Measurements from ENCODE around the gene ABCB8. TPM values are rescaled to one million over a fixed set of nuclear protein-coding genes. Genes with fewer than 3 reads are reported as not detected.

Gene ABCB8
- total and polyA plus RNA-seq, 2 donors (not counting 3 experiments of a cell fraction or from before 2014, with no cell fraction given): 38.0 to 46.3 TPM

- no peaks in the 10 kb centered on the region for H4K20me1 ChIP-seq (replicated peaks; ENCODE audit: control insufficient read depth, extremely low read depth, insufficient read depth, low read length)
- no peaks in the 10 kb centered on the region for H3K27me3 ChIP-seq (ENCODE audit: control insufficient read depth in 2 of 2, insufficient read depth in 2 of 2, low read length in 2 of 2)
- no peak overlapping the region for H3K9ac ChIP-seq (replicated peaks; ENCODE audit: extremely low read depth, insufficient read depth, low read length)
- H3K79me2 ChIP-seq (ENCODE audit: control insufficient read depth, insufficient read depth, low read length): peaks cover 16% of the 10 kb centered on the region
- FAIRE-seq (no peak), DNase-seq (ENCODE audit: low read depth, low spot score) (no peak)
- ChIA-PET CTCF (no interaction called here), POLR2A (no interaction called here)
- no TSS peak for BruUV-seq (replicated peaks)
- no peak overlapping the region for H2AFZ ChIP-seq (ENCODE audit: low read depth, low read length)
- H3K9me3 ChIP-seq (replicated peaks; ENCODE audit: control insufficient read depth, insufficient read depth, low read length): no peaks in the 10 kb centered on the region
- intact Hi-C loops (cut with micrococcal nuclease): no loop called here
- no peaks in the 10 kb centered on the region for H3K9me1 ChIP-seq (replicated peaks; ENCODE audit: control insufficient read depth, extremely low read depth, insufficient read depth, low read length)
- H3K4me2 ChIP-seq (ENCODE audit: insufficient read depth, low read length): no peak overlapping the region
- no peak overlapping the region for H3K27ac ChIP-seq (ENCODE audit: insufficient read depth, low read depth, low read length)
- dilution Hi-C loops (cut with MboI; ENCODE audit: extremely low pct_ligation_motif_present, low sequenced_read_pairs): no loop called here
- H3K4me3 ChIP-seq (replicated peaks in 1 of 3; ENCODE audit: insufficient read depth in 1 of 3, low read depth in 1 of 3, low read length in 3 of 3): no peak overlapping the region
- no peak for TF ChIP-seq CTCF (IDR thresholded peaks at IDR 0.05; ENCODE audit: extremely low read depth in 1 of 2, insufficient read depth in 1 of 2, low read depth in 1 of 2, low read length in 2 of 2)
- H3K4me1 ChIP-seq (ENCODE audit: control insufficient read depth, extremely low read depth, insufficient read depth, low read length): peaks cover 26% of the 10 kb centered on the region
- no peaks in the 10 kb centered on the region for H3K36me3 ChIP-seq (ENCODE audit: control insufficient read depth in 2 of 2, extremely low read depth in 1 of 2, insufficient read depth in 2 of 2, low read length in 2 of 2)
Measured at GRCh38 chr7:151056283-151056665, 28.0 kb downstream of the ABCB8 start.

GRCh38 chr7:151056666-151057505 lies 28.6 kb downstream of the ABCB8 start:
- no peaks in the 10 kb centered on the region for H4K20me1 ChIP-seq (replicated peaks; ENCODE audit: control insufficient read depth, extremely low read depth, insufficient read depth, low read length)
- DNase-seq (ENCODE audit: low read depth, low spot score) (no peak), FAIRE-seq (no peak)
- H3K9me3 ChIP-seq (replicated peaks; ENCODE audit: control insufficient read depth, insufficient read depth, low read length): no peaks in the 10 kb centered on the region
- ChIA-PET CTCF (interaction anchor here (1.0 kb wide), 1 partner anchor 94 kb away, joined by 3 read pairs; no protein-coding TSS in a partner anchor), POLR2A (no interaction called here)
- peak overlapping the region; percentile 81 for H2AFZ ChIP-seq (ENCODE audit: low read depth, low read length)
- no peaks in the 10 kb centered on the region for H3K27me3 ChIP-seq (ENCODE audit: control insufficient read depth in 2 of 2, insufficient read depth in 2 of 2, low read length in 2 of 2)
- peaks cover 29% of the 10 kb centered on the region for H3K4me1 ChIP-seq (ENCODE audit: control insufficient read depth, extremely low read depth, insufficient read depth, low read length)
- dilution Hi-C loops (cut with MboI; ENCODE audit: extremely low pct_ligation_motif_present, low sequenced_read_pairs) (no loop called here), intact Hi-C loops (cut with micrococcal nuclease) (no loop called here)
- H3K36me3 ChIP-seq (ENCODE audit: control insufficient read depth in 2 of 2, extremely low read depth in 1 of 2, insufficient read depth in 2 of 2, low read length in 2 of 2): no peaks in the 10 kb centered on the region
- H3K27ac ChIP-seq (ENCODE audit: insufficient read depth, low read depth, low read length): no peak overlapping the region
- BruUV-seq (replicated peaks): no TSS peak
- peak overlapping the region; percentile 28 to 69 (median 48) for H3K4me3 ChIP-seq (replicated peaks in 1 of 3; ENCODE audit: insufficient read depth in 1 of 3, low read depth in 1 of 3, low read length in 3 of 3)
- TF ChIP-seq EZH2 (IDR thresholded peaks at IDR 0.05; ENCODE audit: borderline replicate concordance, low read depth, low read length, severe bottlenecking): no peak
- TF ChIP-seq FOS (IDR thresholded peaks at IDR 0.05; ENCODE audit: borderline replicate concordance, insufficient read depth, low read length): no peak
- TF ChIP-seq GATA2 (IDR thresholded peaks at IDR 0.05; ENCODE audit: insufficient read depth, insufficient read length, low read depth, low read length): no peak
- no peak for TF ChIP-seq POLR2A (IDR thresholded peaks at IDR 0.05; ENCODE audit: low read depth, low read length)
- no peak for TF ChIP-seq POLR2AphosphoS5 (IDR thresholded peaks at IDR 0.05; ENCODE audit: insufficient read depth, low read depth, low read length)
- TF ChIP-seq CTCF (IDR thresholded peaks at IDR 0.05; ENCODE audit: extremely low read depth in 1 of 2, insufficient read depth in 1 of 2, low read depth in 1 of 2, low read length in 2 of 2): no peak
- H3K9ac ChIP-seq (replicated peaks; ENCODE audit: extremely low read depth, insufficient read depth, low read length): no peak overlapping the region
- H3K9me1 ChIP-seq (replicated peaks; ENCODE audit: control insufficient read depth, extremely low read depth, insufficient read depth, low read length): no peaks in the 10 kb centered on the region
- peak overlapping the region; percentile 55 for H3K4me2 ChIP-seq (ENCODE audit: insufficient read depth, low read length)
- peaks cover 22% of the 10 kb centered on the region for H3K79me2 ChIP-seq (ENCODE audit: control insufficient read depth, insufficient read depth, low read length)

Data from endothelial cell of umbilical vein (primary cell).